Tibial artery (tissue), 4 donors: ENCODE results near the gene ADGRV1.

ENCODE experiments used
- DNase-seq, 2 donors: peaks; one replicate each; pipeline ENCODE4 v3.0.0-alpha.2; 2019
- H3K27ac ChIP-seq, 2 donors: fragments of 200-600 bp; sonication (generic) in 1 of 2; 1 replicate in 1 of 2; 2 replicates in 1 of 2; pipeline ENCODE4 v1.5.1; 2018 to 2019; ENCODE audit warnings: mild to moderate bottlenecking in 1 of 2
- H3K27me3 ChIP-seq, 2 donors: fragments of 200-600 bp; sonication (generic) in 1 of 2; one replicate each; pipeline versions ENCODE4 v1.5.1 to v1.6.0; 2016 to 2019
- H3K36me3 ChIP-seq, 3 donors: fragments of 200-600 bp; sonication (generic) in 2 of 3; one replicate each; pipeline ENCODE4 v1.5.1; 2016 to 2019; ENCODE audit warnings: mild to moderate bottlenecking in 2 of 3
- H3K4me1 ChIP-seq, 4 donors: fragments of 200-600 bp; sonication (generic) in 2 of 4; 1 replicate in 3 of 4; 2 replicates in 1 of 4; pipeline ENCODE4 v1.5.1; 2016 to 2019
- H3K4me3 ChIP-seq, 2 donors: fragments of 200-600 bp; sonication (generic) in 1 of 2; 1 replicate in 1 of 2; 2 replicates in 1 of 2; pipeline ENCODE4 v1.5.1; 2018 to 2019; ENCODE audit warnings: mild to moderate bottlenecking in 2 of 2
- H3K9me3 ChIP-seq, 3 donors: fragments of 200-600 bp; sonication (generic) in 1 of 3; one replicate each; pipeline ENCODE4 v1.5.1; 2016 to 2019
- CTCF ChIP-seq, 2 experiments: fragments of 200-600 bp in 1 of 2; fragments of 450-650 bp in 1 of 2; IDR thresholded peaks; one replicate each; pipeline ENCODE4 v1.5.1; 2017 to 2019; ENCODE audit warnings: antibody characterized with exemption in 2 of 2, mild to moderate bottlenecking in 1 of 2, moderate library complexity in 1 of 2
- intact Hi-C: fragments of 100-400 bp; cut with DNase I; formaldehyde crosslinking; loops from one replicate; pipeline ENCODE4 v1.15.0; 2023; ENCODE audit warnings: low total_unique reads

The ADGRV1 gene

GRCh38 chr5:90642706-90643229, 84.2 kb downstream of the ADGRV1 start:
- no peak for TF ChIP-seq CTCF (IDR thresholded peaks at IDR 0.05)
- peaks cover 0 to 9% (median 3%) of the 10 kb centered on the region in 4 donors for H3K4me1 ChIP-seq
- no peak overlapping the region for H3K27ac ChIP-seq
- H3K4me3 ChIP-seq: no peak overlapping the region
- no peak for DNase-seq
- no peaks in the 10 kb centered on the region for H3K9me3 ChIP-seq
- H3K27me3 ChIP-seq: no peaks in the 10 kb centered on the region
- intact Hi-C loops: no loop called here
- no peaks in the 10 kb centered on the region for H3K36me3 ChIP-seq

GRCh38 chr5:90644132-90644531, 85.5 kb downstream of the ADGRV1 start:
- no peaks in the 10 kb centered on the region for H3K27me3 ChIP-seq
- intact Hi-C loops: no loop called here
- no peaks in the 10 kb centered on the region for H3K36me3 ChIP-seq
- no peak for DNase-seq
- H3K27ac ChIP-seq: no peak overlapping the region
- peaks cover 0 to 9% (median 3%) of the 10 kb centered on the region in 4 donors for H3K4me1 ChIP-seq
- H3K9me3 ChIP-seq: no peaks in the 10 kb centered on the region
- no peak overlapping the region for H3K4me3 ChIP-seq
- TF ChIP-seq CTCF (IDR thresholded peaks at IDR 0.05): no peak

GRCh38 chr5:90645024-90645610, 86.5 kb downstream of the ADGRV1 start:
- Histone ChIP-seq H3K4me1 (peaks cover 0 to 6% (median 3%) of the 10 kb centered on the region in 4 donors), H3K27me3 (no peaks in the 10 kb centered on the region), H3K9me3 (no peaks in the 10 kb centered on the region), H3K36me3 (no peaks in the 10 kb centered on the region), H3K4me3 (no peak overlapping the region), H3K27ac (no peak overlapping the region)
- no peak for DNase-seq
- intact Hi-C loops: no loop called here
- TF ChIP-seq CTCF (IDR thresholded peaks at IDR 0.05): no peak

GRCh38 chr5:90650767-90651166, 92.2 kb downstream of the ADGRV1 start:
- Histone ChIP-seq H3K36me3 (no peaks in the 10 kb centered on the region), H3K4me1 (no peaks in the 10 kb centered on the region), H3K4me3 (no peak overlapping the region), H3K9me3 (no peaks in the 10 kb centered on the region), H3K27ac (no peak overlapping the region), H3K27me3 (no peaks in the 10 kb centered on the region)
- TF ChIP-seq CTCF (IDR thresholded peaks at IDR 0.05): no peak
- DNase-seq: no peak
- intact Hi-C loops: no loop called here

- intact Hi-C loops: no loop called here
- H3K4me3 ChIP-seq: no peak overlapping the region
- H3K4me1 ChIP-seq: no peaks in the 10 kb centered on the region
- no peak for DNase-seq
- H3K27me3 ChIP-seq: no peaks in the 10 kb centered on the region
- TF ChIP-seq CTCF (IDR thresholded peaks at IDR 0.05): no peak
- H3K36me3 ChIP-seq: no peaks in the 10 kb centered on the region
- no peaks in the 10 kb centered on the region for H3K9me3 ChIP-seq
- no peak overlapping the region for H3K27ac ChIP-seq
Observed at GRCh38 chr5:90654215-90654614, 95.6 kb downstream of the ADGRV1 start.

GRCh38 chr5:90655423-90655822, 96.8 kb downstream of the ADGRV1 start:
- TF ChIP-seq CTCF (IDR thresholded peaks at IDR 0.05): no peak
- no peaks in the 10 kb centered on the region for H3K27me3 ChIP-seq
- H3K36me3 ChIP-seq: no peaks in the 10 kb centered on the region
- no peak for DNase-seq
- no peaks in the 10 kb centered on the region for H3K9me3 ChIP-seq
- no peak overlapping the region for H3K27ac ChIP-seq
- no peaks in the 10 kb centered on the region for H3K4me1 ChIP-seq
- intact Hi-C loops: no loop called here
- no peak overlapping the region for H3K4me3 ChIP-seq
